IMR-90 (cell line): ENCODE data around the gene GBF1.

ENCODE experiments used
- CTCF ChIP-seq: conservative IDR thresholded peaks from 2 replicates; pipeline ENCODE4 v1.5.1; 2012; ENCODE audit warnings: mild to moderate bottlenecking, low read depth, low read length, improper control_type of control experiment
- FOS ChIP-seq: fragments of 150-350 bp; IDR thresholded peaks from 2 replicates; pipeline ENCODE4 v1.6.1; 2016; ENCODE audit warnings: low read depth, low read length
- POLR2A ChIP-seq: IDR thresholded peaks from 2 replicates; pipeline ENCODE4 v1.6.1; 2012; ENCODE audit warnings: mild to moderate bottlenecking, low read depth, low read length

DNA sequence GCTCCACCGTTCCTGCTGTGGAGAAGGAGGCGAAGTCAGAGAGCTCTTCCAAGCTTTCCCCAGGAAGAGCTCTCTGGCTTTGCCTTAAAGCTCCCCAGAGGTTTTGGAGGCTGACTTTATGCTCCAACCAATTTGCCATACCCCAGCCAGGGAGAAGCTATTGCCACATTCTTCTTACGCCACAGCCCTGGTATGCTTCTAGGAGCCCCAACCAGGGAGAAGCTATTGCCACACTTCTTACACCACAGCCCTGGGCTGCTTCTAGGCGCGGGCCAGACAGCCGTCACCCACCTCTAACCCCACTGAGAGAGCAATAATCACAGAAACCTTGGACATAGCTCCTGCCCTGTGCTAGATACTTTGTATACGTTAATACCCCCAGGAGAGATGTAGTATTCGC, 18.3 kb upstream of the GBF1 start:
- TF ChIP-seq FOS (no peak), CTCF (no peak), POLR2A (no peak)
